NCI-H526 (cell line): ENCODE results near the gene PHC2.
A peak's percentile ranks its signal among the peaks of the same experiment; 100 is the strongest.

Source experiments
- DNase-seq, 2 experiments: peaks; one replicate each; lab custom pipeline; 2025; lab: John Stamatoyannopoulos, UW

The PHC2 gene

GRCh38 chr1:33388805-33389771, 41.8 kb downstream of the PHC2 start:
- DNase-seq, result no peak

GRCh38 chr1:33387625-33388024, 43.3 kb downstream of the PHC2 start:
- no peak for DNase-seq

GRCh38 chr1:33385251-33385650, 45.6 kb downstream of the PHC2 start:
- DNase-seq, result no peak

GRCh38 chr1:33384040-33384812, 46.7 kb downstream of the PHC2 start:
- peak; percentile 60 to 77 for DNase-seq

- DNase-seq, result no peak
These were observed 47.4 kb downstream of the PHC2 start for GRCh38 chr1:33383489-33383888.

- DNase-seq, result peak in 1 of 2 experiments; percentile 23
These were observed 48.1 kb downstream of the PHC2 start for GRCh38 chr1:33382661-33383415.

GRCh38 chr1:33381977-33382376, 48.9 kb downstream of the PHC2 start:
- DNase-seq, result no peak

GRCh38 chr1:33380811-33381210, 50.1 kb downstream of the PHC2 start:
- no peak for DNase-seq

GRCh38 chr1:33379631-33380354, 51.1 kb downstream of the PHC2 start:
- no peak for DNase-seq

- no peak for DNase-seq
These were observed 51.9 kb downstream of the PHC2 start for GRCh38 chr1:33378976-33379375.

GRCh38 chr1:33378524-33378923, 52.4 kb downstream of the PHC2 start:
- DNase-seq, result no peak

- DNase-seq, result no peak
These were observed 53.1 kb downstream of the PHC2 start for GRCh38 chr1:33377756-33378155.

GRCh38 chr1:33377013-33377412, 53.9 kb downstream of the PHC2 start:
- no peak for DNase-seq

- peak in 1 of 2 experiments; percentile 54 for DNase-seq
These were observed 55.6 kb downstream of the PHC2 start for GRCh38 chr1:33375316-33375715.

GRCh38 chr1:33374336-33375105, 56.4 kb downstream of the PHC2 start:
- DNase-seq, result no peak

- DNase-seq, result no peak
These were observed 57.3 kb downstream of the PHC2 start for GRCh38 chr1:33373606-33374005.

- peak in 1 of 2 experiments; percentile 1 for DNase-seq
These were observed 58.2 kb downstream of the PHC2 start for GRCh38 chr1:33372677-33373076.

- DNase-seq, result no peak
These were observed 58.7 kb downstream of the PHC2 start for GRCh38 chr1:33372162-33372561.

- DNase-seq, result no peak
These were observed 59.6 kb downstream of the PHC2 start for GRCh38 chr1:33371334-33371733.

GRCh38 chr1:33370827-33371226, 60.1 kb downstream of the PHC2 start:
- no peak for DNase-seq

- DNase-seq, result no peak
These were observed 60.6 kb downstream of the PHC2 start for GRCh38 chr1:33370301-33370700.
